Activated CD4-positive, CD25-positive, alpha-beta regulatory T cell treated with anti-CD3 and anti-CD28 coated beads, Interleukin-2, amount 50 U/mL, for 72 hours (primary cell): ENCODE measurements around the gene OBSCN.
"Not testable (repeated sequence)": the region's sequence is repeated elsewhere in the genome, so short reads cannot be mapped to it uniquely, and the experiment has no call there.

Experiments used
- DNase-seq: peaks from one replicate; pipeline ENCODE4 v3.0.0; 2021

Gene OBSCN

GRCh38 chr1:228214921-228215662 is 7.2 kb downstream of the OBSCN start:
- DNase-seq: no peak

DNA sequence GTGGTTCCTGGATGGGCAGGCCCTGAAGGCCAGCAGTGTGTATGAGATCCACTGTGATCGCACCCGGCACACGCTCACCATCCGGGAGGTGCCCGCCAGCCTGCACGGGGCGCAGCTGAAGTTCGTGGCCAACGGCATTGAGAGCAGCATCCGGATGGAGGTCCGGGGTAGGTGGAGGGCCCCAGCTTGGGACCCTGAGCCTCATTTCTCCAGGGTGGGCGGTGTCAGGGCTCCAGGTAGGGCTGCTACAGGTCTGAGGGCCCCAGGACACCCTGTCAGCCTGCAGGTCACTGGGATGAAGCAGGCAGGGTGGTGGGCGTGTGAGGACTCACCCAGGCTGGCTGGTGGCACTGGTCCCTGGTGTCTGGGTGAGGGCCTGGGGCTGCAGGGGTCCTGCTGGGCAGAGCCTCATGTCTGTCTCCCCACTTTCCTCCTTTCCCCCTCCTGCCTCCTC is 7.8 kb downstream of the OBSCN start:
- DNase-seq: no peak

DNA sequence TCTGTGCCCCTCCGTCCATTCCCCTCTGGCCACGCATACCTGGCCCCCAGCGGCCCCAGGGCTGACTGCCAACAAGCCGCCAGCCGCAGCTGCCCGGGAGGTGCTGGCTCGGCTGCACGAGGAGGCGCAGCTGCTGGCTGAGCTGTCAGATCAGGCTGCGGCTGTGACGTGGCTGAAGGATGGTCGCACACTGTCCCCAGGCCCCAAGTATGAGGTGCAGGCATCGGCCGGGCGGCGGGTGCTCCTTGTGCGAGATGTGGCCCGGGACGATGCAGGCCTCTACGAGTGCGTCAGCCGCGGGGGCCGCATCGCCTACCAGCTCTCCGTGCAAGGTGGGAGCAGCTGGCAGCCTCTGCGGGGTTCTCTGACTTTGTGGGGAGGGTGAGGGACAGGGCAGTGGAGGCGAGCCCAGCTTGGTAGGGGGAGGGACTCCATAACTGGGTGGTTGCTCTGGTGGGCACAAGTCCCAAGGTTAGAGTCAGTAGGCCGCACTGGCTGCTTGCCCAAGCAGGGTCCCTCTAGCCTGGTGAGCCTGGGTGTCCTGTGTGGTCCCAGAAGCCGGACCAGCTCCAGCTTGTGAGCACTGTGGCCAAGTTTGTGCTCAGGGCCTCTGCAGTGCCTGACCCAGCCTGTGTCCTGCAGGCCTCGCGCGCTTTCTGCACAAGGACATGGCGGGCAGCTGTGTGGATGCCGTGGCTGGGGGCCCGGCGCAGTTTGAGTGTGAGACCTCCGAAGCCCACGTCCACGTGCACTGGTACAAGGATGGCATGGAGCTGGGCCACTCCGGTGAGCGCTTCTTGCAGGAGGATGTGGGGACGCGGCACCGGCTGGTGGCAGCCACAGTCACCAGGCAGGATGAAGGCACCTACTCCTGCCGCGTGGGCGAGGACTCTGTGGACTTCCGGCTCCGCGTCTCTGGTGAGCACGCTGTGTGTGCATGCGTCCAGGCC is 8.8 kb downstream of the OBSCN start:
- no peak for DNase-seq

GRCh38 chr1:228217551-228218344 is 9.9 kb downstream of the OBSCN start:
- no peak for DNase-seq

DNA sequence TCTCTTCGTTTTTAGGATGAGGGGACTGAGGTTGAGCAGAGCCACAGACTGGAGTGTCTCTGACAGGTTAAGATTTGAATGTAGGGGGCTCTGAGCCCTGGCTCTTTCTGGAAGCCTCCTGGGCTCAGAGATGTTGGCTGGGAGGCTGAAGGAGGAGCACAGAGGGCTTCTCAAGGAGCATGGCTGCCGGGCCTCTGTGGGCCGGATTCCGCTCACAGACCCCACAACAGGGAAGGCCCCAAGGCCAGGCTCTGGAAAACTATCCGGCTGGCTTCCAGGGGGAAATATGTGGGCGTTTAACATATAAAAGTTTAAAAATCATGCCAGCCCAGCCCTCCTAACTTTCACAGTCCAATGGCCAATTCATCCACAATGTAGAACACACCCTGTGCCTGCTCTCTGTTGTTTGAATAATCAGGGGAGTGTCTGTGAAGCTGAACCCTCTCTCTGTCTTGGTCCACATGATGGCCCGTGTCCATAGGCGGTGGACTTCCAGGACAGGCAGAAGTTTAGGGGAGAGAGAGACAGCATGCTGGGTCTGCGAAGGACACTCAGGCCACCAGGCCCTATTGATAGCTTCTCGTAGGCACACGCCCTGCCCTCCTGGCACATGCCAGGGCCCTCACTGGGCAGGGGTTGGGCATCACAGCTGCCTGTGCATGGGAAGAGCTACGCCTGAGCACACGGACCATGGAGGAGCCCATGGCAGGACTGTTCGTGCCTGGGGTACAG is 10.8 kb downstream of the OBSCN start:
- no peak for DNase-seq

GRCh38 chr1:228219245-228219961 is 11.6 kb downstream of the OBSCN start:
- no peak for DNase-seq

DNA sequence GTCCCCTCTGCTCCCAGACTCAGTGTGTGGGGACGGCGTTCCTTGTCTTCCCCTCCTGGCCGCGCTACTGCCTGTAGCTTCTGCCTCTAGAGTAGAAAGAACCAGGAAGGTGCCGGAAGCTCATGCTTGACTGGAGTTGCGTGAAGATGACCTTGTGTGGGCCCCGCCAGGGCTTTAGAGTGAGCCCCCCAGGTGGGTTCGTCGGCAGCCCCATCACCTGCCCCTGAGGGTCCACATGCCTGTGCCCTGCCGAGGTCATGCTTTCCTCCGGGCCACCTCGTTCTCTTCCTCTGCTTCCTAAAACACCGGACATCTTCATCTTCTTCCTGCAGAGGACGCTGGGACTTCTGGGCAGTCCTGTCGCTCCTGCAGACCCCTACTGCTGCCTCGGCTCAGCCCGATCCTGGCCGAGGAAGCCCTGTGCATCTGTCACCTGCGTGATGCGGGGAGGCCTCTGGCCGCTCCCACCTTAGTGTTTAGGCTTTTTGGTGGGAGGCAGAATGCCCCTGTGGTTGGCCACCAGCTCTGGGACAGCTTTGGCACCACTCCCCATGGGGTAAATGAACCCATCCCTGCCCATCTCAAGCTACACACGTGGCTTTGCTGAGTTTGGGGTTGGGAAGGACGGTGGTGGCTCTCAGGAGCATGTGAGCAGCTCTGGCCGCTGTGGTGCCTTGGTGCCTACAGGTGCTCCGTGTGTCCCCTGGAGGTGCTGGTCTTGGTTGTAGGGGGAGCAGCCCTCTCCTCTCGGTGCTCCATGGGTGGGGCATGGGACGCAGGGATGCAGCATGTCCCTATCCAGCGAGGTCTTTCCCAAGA is 12.3 kb downstream of the OBSCN start:
- DNase-seq: no peak

DNA sequence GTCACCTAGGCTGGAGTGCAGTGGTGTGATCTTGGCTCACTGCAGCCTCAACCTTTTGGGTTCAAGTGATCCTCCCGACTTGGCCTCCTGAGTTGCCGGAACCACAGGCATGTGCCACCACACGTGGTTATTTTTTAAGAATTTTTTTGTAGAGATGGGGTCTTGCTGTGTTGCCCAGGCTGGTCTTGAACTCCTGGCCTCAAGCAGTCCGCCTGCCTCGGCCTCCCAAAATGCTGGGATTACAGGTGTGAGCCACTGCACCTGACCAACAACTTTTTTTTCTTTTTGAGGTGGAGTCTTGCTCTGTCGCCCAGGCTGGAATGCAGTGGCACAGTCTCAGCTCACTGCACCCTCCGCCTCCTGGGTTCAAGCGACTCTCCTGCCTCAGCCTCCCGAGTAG is 13.3 kb downstream of the OBSCN start:
- not testable (repeated sequence) for DNase-seq

DNA sequence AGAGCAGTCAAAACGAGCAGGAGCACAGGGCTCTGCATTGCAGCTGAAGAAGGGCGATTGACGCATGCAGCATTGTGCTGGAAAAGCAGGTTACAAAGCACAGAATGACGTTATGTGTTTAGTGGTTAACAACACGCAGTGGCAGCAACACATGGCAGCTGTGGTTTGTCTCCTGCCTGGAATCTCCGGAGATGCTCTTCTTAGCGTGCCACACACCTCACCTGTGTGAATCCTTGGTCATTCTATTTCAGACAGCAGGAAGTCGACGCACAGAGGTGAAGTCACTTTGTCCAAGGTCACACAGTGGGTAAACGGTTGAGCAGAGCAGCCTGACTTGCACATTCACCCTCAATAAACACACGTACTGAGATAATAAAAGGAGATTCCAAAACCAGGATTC is 14.7 kb downstream of the OBSCN start:
- DNase-seq: no peak

- no peak for DNase-seq
Measured at GRCh38 chr1:228224198-228225164, 16.6 kb downstream of the OBSCN start.

- no peak for DNase-seq
Measured at GRCh38 chr1:228225165-228225710, 17.4 kb downstream of the OBSCN start.

DNA sequence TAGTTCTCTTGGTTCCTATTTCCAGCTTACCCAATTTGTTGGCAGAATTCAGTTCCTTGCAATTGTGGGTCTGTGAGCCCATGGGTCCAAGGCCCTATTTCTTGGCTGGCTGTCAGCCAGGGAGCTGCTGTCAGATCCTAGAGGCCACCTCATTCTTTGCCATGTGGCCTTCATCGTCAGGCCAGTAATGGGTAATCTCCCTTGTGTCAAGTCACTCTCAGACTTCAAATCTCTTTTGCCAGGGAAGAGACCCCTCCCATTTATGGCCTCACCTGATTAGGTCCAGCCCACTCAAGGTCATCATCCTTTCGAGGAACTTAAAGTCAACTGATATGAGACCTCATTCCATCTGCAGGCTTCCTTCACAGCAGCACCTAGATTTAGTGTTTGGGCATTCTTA is 17.9 kb downstream of the OBSCN start:
- DNase-seq: no peak

DNA sequence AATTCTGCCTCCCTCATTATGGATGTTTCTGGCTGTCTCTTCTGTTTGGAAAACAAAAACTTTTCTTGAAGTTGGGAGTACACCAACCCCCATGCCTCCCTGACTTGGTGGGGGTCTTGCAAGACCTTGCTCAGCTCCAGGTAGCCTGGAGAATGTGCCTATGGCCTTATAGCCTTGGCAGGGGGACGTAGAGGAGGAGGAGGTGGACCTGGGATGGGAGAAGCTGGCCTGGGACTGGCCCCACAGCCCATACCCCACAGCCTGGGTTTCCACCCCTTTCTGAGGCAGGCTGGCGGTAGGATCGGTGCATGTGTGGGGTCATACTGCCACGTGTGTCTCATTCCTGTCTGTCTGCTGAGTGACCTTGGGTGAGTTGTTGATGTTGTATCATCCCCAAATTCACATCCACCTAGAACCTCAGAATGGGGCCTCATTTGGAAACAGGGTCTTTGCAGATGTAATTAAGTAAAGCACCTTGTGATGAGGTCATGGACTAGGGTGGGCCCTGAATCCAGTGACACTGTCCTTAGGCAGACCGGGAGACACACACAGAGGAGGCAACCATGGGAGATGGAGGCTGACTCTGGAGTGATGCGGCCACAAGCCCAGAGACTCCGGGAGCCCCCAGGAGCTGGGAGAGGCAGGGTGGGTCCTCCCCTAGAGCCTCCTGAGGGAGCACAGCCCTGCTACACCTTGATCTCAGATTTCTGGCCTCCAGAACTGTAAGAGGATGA is 18.5 kb downstream of the OBSCN start:
- no peak for DNase-seq

- DNase-seq: no peak
Measured at GRCh38 chr1:228226956-228227791, 19.3 kb downstream of the OBSCN start.

- not testable (repeated sequence) for DNase-seq
Measured at GRCh38 chr1:228228147-228228546, 20.3 kb downstream of the OBSCN start.

DNA sequence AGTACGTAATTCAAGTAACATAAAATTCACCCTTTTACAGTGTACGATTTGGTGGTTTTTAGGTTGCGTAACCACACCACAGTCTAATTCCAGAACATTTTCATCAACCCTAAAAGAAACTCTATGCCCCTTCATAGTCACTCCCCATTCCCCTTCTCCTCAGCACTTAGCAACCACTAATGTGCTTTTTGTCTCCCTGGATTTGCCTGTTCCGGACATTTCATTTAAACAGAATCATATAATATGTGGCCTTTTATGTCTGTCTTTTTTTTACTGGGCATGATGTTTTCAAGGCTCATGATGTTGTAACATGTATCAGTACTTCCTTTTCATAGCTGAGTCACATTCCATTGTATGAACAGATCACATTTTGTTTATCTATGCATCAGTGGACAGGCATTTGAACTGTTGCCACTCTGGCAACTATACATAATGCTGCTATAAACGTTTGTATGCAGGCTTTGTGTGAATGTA is 20.8 kb downstream of the OBSCN start:
- DNase-seq: no peak

DNA sequence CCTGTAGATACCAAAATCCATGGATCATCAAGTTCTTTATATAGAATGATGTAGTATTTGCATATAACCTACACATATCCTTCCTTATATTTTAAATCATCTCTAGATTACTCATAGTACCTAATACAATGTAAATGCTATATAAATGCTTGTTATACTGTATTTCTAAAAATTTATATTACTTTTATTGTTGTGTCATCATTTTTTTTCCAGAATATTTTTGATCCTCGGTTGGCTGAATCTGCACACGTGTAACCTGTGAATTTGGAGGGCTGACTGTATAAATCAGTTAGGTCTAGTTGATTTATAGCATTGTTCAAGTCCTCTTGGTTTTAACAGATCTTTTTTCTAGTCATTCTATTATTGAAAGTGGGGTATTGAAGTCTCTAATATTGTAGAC is 23.3 kb downstream of the OBSCN start:
- DNase-seq: no peak
